WTC11 (cell line): ENCODE data around the gene PDK3. TPM values are rescaled to one million over a fixed set of nuclear protein-coding genes. Genes with fewer than 3 reads are reported as not detected.
A peak's percentile ranks its signal among the peaks of the same experiment; 100 is the strongest.

Experiments used
- ATAC-seq: fragments of 200-7000 bp; cut with Tn5 transposase; 2 replicates; pipeline ENCODE4 v1.10.0; 2021; ENCODE audit warnings: mild to moderate bottlenecking, moderate library complexity
- CTCF ChIA-PET: fragments of 300-600 bp; sonication (Branson Sonifier 250); formaldehyde crosslinking; loops from one replicate; lab custom pipeline; 2021; ENCODE audit warnings: antibody characterized with exemption; lab: Charles Lee
- POLR2A ChIA-PET: fragments of 350-600 bp; sonication (Branson Sonifier 250); formaldehyde crosslinking; loops from one replicate; lab custom pipeline; 2021; ENCODE audit warnings: antibody characterized with exemption; lab: Charles Lee
- DNase-seq: peaks from one replicate; pipeline ENCODE4 v3.0.0; 2021; ENCODE audit warnings: low spot score
- H3K27ac Mint-ChIP-seq: 2 replicates; pipeline ENCODE4 v1.8.0; 2021; ENCODE audit warnings: mixed read lengths
- H3K27me3 Mint-ChIP-seq: 2 replicates; pipeline ENCODE4 v1.8.0; 2021; ENCODE audit warnings: low read depth, mild to moderate bottlenecking, moderate library complexity, mixed read lengths
- H3K36me3 Mint-ChIP-seq: 2 replicates; pipeline ENCODE4 v1.8.0; 2021; ENCODE audit warnings: mixed read lengths
- H3K4me1 Mint-ChIP-seq: 2 replicates; pipeline ENCODE4 v1.8.0; 2022; ENCODE audit warnings: mixed read lengths
- H3K4me3 Mint-ChIP-seq: 2 replicates; pipeline ENCODE4 v1.8.0; 2021; ENCODE audit warnings: mild to moderate bottlenecking, moderate library complexity, mixed read lengths
- H3K9me3 Mint-ChIP-seq: 2 replicates; pipeline ENCODE4 v1.8.0; 2021; ENCODE audit warnings: mixed read lengths
- CREB1 ChIP-seq: sonication (generic); formaldehyde crosslinking; IDR thresholded peaks from 2 replicates; pipeline ENCODE4 v1.8.0; 2023; ENCODE audit warnings: mild to moderate bottlenecking, missing genetic modification reagents
- CREM ChIP-seq: sonication (generic); formaldehyde crosslinking; IDR thresholded peaks from 2 replicates; pipeline ENCODE4 v1.8.1; 2022; ENCODE audit warnings: mild to moderate bottlenecking, missing genetic modification reagents, moderate library complexity
- EMX1 ChIP-seq: fragments of 250-450 bp; sonication (Bioruptor Pico); IDR thresholded peaks from 2 replicates; pipeline ENCODE4 v1.8.0; 2021; ENCODE audit warnings: mild to moderate bottlenecking
- ERG ChIP-seq: fragments of 250-450 bp; sonication (Bioruptor Pico); IDR thresholded peaks from 2 replicates; pipeline ENCODE4 v1.8.0; 2021; ENCODE audit warnings: mild to moderate bottlenecking
- FOXJ3 ChIP-seq: sonication (generic); formaldehyde crosslinking; IDR thresholded peaks from 2 replicates; pipeline ENCODE4 v1.9.0; 2021; ENCODE audit warnings: missing genetic modification reagents, mild to moderate bottlenecking, borderline replicate concordance
- FOXK1 ChIP-seq: sonication (generic); formaldehyde crosslinking; IDR thresholded peaks from 2 replicates; pipeline ENCODE4 v1.8.0; 2022; ENCODE audit warnings: mild to moderate bottlenecking, moderate library complexity, missing genetic modification reagents
- HMGXB4 ChIP-seq: sonication (generic); formaldehyde crosslinking; IDR thresholded peaks from 2 replicates; pipeline ENCODE4 v1.8.1; 2023; ENCODE audit warnings: mild to moderate bottlenecking, moderate library complexity, missing genetic modification reagents
- JUN ChIP-seq: sonication (generic); formaldehyde crosslinking; IDR thresholded peaks from 2 replicates; pipeline ENCODE4 v1.8.0; 2023; ENCODE audit warnings: mild to moderate bottlenecking, missing genetic modification reagents
- MYBL2 ChIP-seq: sonication (generic); formaldehyde crosslinking; IDR thresholded peaks from 2 replicates; pipeline ENCODE4 v1.8.1; 2023; ENCODE audit warnings: mild to moderate bottlenecking, moderate library complexity, missing genetic modification reagents
- NFE2L1 ChIP-seq: sonication (generic); formaldehyde crosslinking; IDR thresholded peaks from 2 replicates; pipeline ENCODE4 v1.8.1; 2023; ENCODE audit warnings: missing genetic modification reagents
- NR3C1 ChIP-seq: sonication (generic); formaldehyde crosslinking; conservative IDR thresholded peaks from 2 replicates; pipeline ENCODE4 v1.8.1; 2023; ENCODE audit warnings: low read depth, mild to moderate bottlenecking, missing genetic modification reagents
- PRDM15 ChIP-seq: sonication (generic); formaldehyde crosslinking; IDR thresholded peaks from 2 replicates; pipeline ENCODE4 v1.8.0; 2022; ENCODE audit warnings: missing genetic modification reagents
- RORB ChIP-seq: fragments of 250-450 bp; sonication (Bioruptor Pico); IDR thresholded peaks from 2 replicates; pipeline ENCODE4 v1.9.0; 2021; ENCODE audit warnings: mild to moderate bottlenecking
- ZNF138 ChIP-seq: sonication (generic); formaldehyde crosslinking; conservative IDR thresholded peaks from 2 replicates; pipeline ENCODE4 v1.8.1; 2022; ENCODE audit warnings: mild to moderate bottlenecking, moderate library complexity, missing genetic modification reagents
- ZNF425 ChIP-seq: fragments of 250-450 bp; sonication (Bioruptor Pico); conservative IDR thresholded peaks from 2 replicates; pipeline ENCODE4 v1.9.0; 2021; ENCODE audit warnings: mild to moderate bottlenecking
- ZSCAN18 ChIP-seq: fragments of 250-450 bp; sonication (Bioruptor Pico); IDR thresholded peaks from 2 replicates; pipeline ENCODE4 v2.1.2; 2022; ENCODE audit warnings: mild to moderate bottlenecking, moderate library complexity
- total RNA-seq: library from RNA; stranded (reverse); gene quantifications from 3 replicates; pipeline ENCODE4 v1.2.3, GENCODE V29; 2021

The PDK3 gene
- total RNA-seq, 1 experiment from 2014 or later: 34.4 TPM

GRCh38 chrX:24491741-24492140, 26.7 kb downstream of the PDK3 start:
- Mint-ChIP-seq H3K9me3 (no peaks in the 10 kb centered on the region), H3K36me3 (peaks cover 6% of the 10 kb centered on the region; the same call in 1 of the 2 replicates), H3K4me1 (peaks cover 61% of the 10 kb centered on the region), H3K27ac (0 out of 2 replicates have a peak overlapping the region, but pooled peaks have one; percentile 92), H3K4me3 (no peak overlapping the region), H3K27me3 (no peaks in the 10 kb centered on the region)
- POLR2A ChIA-PET: no interaction called here
- no peak for TF ChIP-seq CREM
- no peak for TF ChIP-seq JUN (CRISPR knock-in tag)
- no peak for TF ChIP-seq ZNF425 (CRISPR knock-in tag)
- no peak for TF ChIP-seq NR3C1
- no peak for TF ChIP-seq MYBL2 (CRISPR knock-in tag)
- TF ChIP-seq FOXK1 (CRISPR knock-in tag): no peak
- no peak for TF ChIP-seq ERG
- no peak for TF ChIP-seq ZNF138 (CRISPR knock-in tag)
- no peak for TF ChIP-seq HMGXB4 (CRISPR knock-in tag)
- no peak for TF ChIP-seq PRDM15 (CRISPR knock-in tag)
- TF ChIP-seq RORB (CRISPR knock-in tag): no peak
- TF ChIP-seq FOXJ3 (CRISPR knock-in tag): no peak
- no peak for TF ChIP-seq NFE2L1
- TF ChIP-seq ZSCAN18 (CRISPR knock-in tag): no peak
- TF ChIP-seq EMX1: no peak
- TF ChIP-seq CREB1 (CRISPR knock-in tag): no peak
- DNase-seq (no peak), ATAC-seq (peak; percentile 72)
- CTCF ChIA-PET: interaction anchor here (0.6 kb wide), 1 partner anchor 27 kb away, joined by 4 read pairs; the partner anchor contains the start of gene PDK3
